Esophagus muscularis mucosa (tissue), 4 donors: ENCODE data around the gene CNIH3. TPM values are rescaled to one million over a fixed set of nuclear protein-coding genes. Genes with fewer than 3 reads are reported as not detected.

ENCODE experiments used
- DNase-seq: peaks from one replicate; pipeline ENCODE4 v3.0.0-alpha.2; 2017; ENCODE audit errors: extremely low spot score
- H3K27ac ChIP-seq, 4 donors: fragments of 200-600 bp; sonication (generic); replicated peaks in 1 of 4; 1 replicate in 3 of 4; 2 replicates in 1 of 4; pipeline ENCODE4 v1.5.1; 2016 to 2019; ENCODE audit warnings: mild to moderate bottlenecking in 1 of 4
- H3K27me3 ChIP-seq, 4 donors: fragments of 200-600 bp; sonication (generic); one replicate each; pipeline versions ENCODE4 v1.5.1 to v1.6.0; 2016 to 2019
- H3K36me3 ChIP-seq, 4 donors: fragments of 200-600 bp; sonication (generic); one replicate each; pipeline ENCODE4 v1.5.1; 2016 to 2019
- H3K4me1 ChIP-seq, 4 donors: fragments of 200-600 bp; sonication (generic); one replicate each; pipeline ENCODE4 v1.5.1; 2016 to 2019
- H3K4me3 ChIP-seq, 4 donors: fragments of 200-600 bp; sonication (generic); 1 replicate in 2 of 4; 2 replicates in 2 of 4; pipeline ENCODE4 v1.5.1; 2016 to 2019; ENCODE audit warnings: mild to moderate bottlenecking in 4 of 4, moderate library complexity in 1 of 4
- H3K9me3 ChIP-seq, 4 donors: fragments of 200-600 bp; sonication (generic); 1 replicate in 3 of 4; 2 replicates in 1 of 4; pipeline ENCODE4 v1.5.1; 2016 to 2019
- EP300 ChIP-seq: sonication (generic); formaldehyde crosslinking; IDR thresholded peaks from one replicate; pipeline ENCODE4 v1.6.1; 2017; ENCODE audit warnings: antibody characterized with exemption
- POLR2A ChIP-seq: fragments of 450-650 bp; IDR thresholded peaks from one replicate; pipeline ENCODE4 v1.6.1; 2017; ENCODE audit warnings: antibody characterized with exemption, moderate library complexity, mild to moderate bottlenecking, low read depth
- POLR2AphosphoS5 ChIP-seq, 2 donors: sonication (generic); formaldehyde crosslinking; IDR thresholded peaks; one replicate each; pipeline ENCODE4 v1.6.1; 2017; ENCODE audit warnings: antibody characterized with exemption in 2 of 2
- WGBS: methylation state at CpG from one replicate; pipeline ENCODE4 v1.1.5; 2018; 5-methylcytosine and 5-hydroxymethylcytosine counted together
- intact Hi-C: fragments of 100-400 bp; cut with DNase I; formaldehyde crosslinking; loops from one replicate; pipeline ENCODE4 v1.15.1; 2023
- total RNA-seq, 4 donors: library from RNA; depleted of rRNA; stranded (reverse); fragments of >200 nt; gene quantifications; one replicate each; pipeline versions ENCODE4 v1.1.0 to v1.2.1, GENCODE V29; 2016
- TF ChIP-seq, protein P1 (sequence below), 3 experiments: fragments of 200-600 bp in 2 of 3; fragments of 450-650 bp in 1 of 3; sonication (generic) in 2 of 3; IDR thresholded peaks; one replicate each; pipeline ENCODE4 v1.5.1; 2017 to 2019; ENCODE audit warnings: antibody characterized with exemption in 3 of 3, mild to moderate bottlenecking in 2 of 3, moderate library complexity in 1 of 3

CNIH3 gene
- total RNA-seq, 4 donors from 2014 or later, result 0.42 to 2.3 (median 1.3) TPM

GRCh38 chr1:224641030-224641429 lies 24.9 kb downstream of the CNIH3 start:
- intact Hi-C loops, result loop anchor here (5.0 kb wide), 1 partner anchor 281 kb away; no protein-coding TSS in a partner anchor
- H3K36me3 ChIP-seq, result no peaks in the 10 kb centered on the region
- no peak for TF ChIP-seq POLR2AphosphoS5 (IDR thresholded peaks at IDR 0.05)
- no peak for TF ChIP-seq EP300
- TF ChIP-seq, protein P1, sequence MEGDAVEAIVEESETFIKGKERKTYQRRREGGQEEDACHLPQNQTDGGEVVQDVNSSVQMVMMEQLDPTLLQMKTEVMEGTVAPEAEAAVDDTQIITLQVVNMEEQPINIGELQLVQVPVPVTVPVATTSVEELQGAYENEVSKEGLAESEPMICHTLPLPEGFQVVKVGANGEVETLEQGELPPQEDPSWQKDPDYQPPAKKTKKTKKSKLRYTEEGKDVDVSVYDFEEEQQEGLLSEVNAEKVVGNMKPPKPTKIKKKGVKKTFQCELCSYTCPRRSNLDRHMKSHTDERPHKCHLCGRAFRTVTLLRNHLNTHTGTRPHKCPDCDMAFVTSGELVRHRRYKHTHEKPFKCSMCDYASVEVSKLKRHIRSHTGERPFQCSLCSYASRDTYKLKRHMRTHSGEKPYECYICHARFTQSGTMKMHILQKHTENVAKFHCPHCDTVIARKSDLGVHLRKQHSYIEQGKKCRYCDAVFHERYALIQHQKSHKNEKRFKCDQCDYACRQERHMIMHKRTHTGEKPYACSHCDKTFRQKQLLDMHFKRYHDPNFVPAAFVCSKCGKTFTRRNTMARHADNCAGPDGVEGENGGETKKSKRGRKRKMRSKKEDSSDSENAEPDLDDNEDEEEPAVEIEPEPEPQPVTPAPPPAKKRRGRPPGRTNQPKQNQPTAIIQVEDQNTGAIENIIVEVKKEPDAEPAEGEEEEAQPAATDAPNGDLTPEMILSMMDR (IDR thresholded peaks at IDR 0.05), result no peak
- TF ChIP-seq POLR2A, result no peak
- no peak for DNase-seq
- 91% methylated on average over 7 of the region's 7 CpGs for WGBS
- no peak overlapping the region for H3K27ac ChIP-seq
- peaks cover 0 to 6% (median 0%) of the 10 kb centered on the region in 4 donors for H3K27me3 ChIP-seq
- H3K9me3 ChIP-seq, result no peaks in the 10 kb centered on the region
- H3K4me1 ChIP-seq, result no peaks in the 10 kb centered on the region
- no peak overlapping the region for H3K4me3 ChIP-seq

GRCh38 chr1:224643653-224644052 lies 27.5 kb downstream of the CNIH3 start:
- intact Hi-C loops, result loop anchor here (2.0 to 5.0 kb wide), 2 partner anchors 209 to 279 kb away; no protein-coding TSS in a partner anchor
- no peak for TF ChIP-seq POLR2AphosphoS5 (IDR thresholded peaks at IDR 0.05)
- TF ChIP-seq POLR2A, result no peak
- TF ChIP-seq, protein P1 (IDR thresholded peaks at IDR 0.05), result no peak
- no peak for TF ChIP-seq EP300
- H3K27me3 ChIP-seq, result no peaks in the 10 kb centered on the region
- 83% methylated on average over 5 of the region's 5 CpGs for WGBS
- H3K9me3 ChIP-seq, result no peaks in the 10 kb centered on the region
- no peaks in the 10 kb centered on the region for H3K36me3 ChIP-seq
- DNase-seq, result no peak
- no peak overlapping the region for H3K4me3 ChIP-seq
- no peaks in the 10 kb centered on the region for H3K4me1 ChIP-seq
- no peak overlapping the region for H3K27ac ChIP-seq

GRCh38 chr1:224644553-224645154 lies 28.5 kb downstream of the CNIH3 start:
- Histone ChIP-seq H3K4me3 (no peak overlapping the region), H3K27me3 (no peaks in the 10 kb centered on the region), H3K4me1 (no peaks in the 10 kb centered on the region), H3K36me3 (no peaks in the 10 kb centered on the region), H3K9me3 (no peaks in the 10 kb centered on the region), H3K27ac (no peak overlapping the region)
- intact Hi-C loops, result loop anchor here (2.0 to 5.0 kb wide), 2 partner anchors 208 to 278 kb away; no protein-coding TSS in a partner anchor
- no peak for DNase-seq
- 44% methylated on average over 5 of the region's 5 CpGs for WGBS
- TF ChIP-seq POLR2A, result no peak
- TF ChIP-seq, protein P1 (IDR thresholded peaks at IDR 0.05), result peak; percentile 72 to 92 (median 75)

DNA sequence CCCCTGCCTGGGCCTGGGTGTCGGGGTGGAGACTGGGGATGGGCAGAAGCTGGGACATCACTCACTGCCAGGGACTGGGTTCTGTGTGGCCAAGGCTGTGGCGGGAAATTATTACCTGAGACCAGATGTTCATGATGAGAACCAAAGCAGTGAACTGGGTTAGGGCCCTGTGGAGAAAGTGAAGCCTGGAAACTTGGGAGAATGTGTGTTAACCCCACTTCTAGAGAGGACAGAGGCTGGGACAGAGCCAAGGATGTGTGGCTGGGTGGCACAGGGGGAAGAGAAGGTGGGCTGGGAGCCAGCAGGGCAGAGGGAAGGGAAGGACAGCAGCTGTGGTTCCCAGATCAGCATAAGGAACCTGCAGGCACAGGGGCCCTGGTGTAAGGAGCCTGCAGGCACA lies 31.3 kb downstream of the CNIH3 start:
- no peaks in the 10 kb centered on the region for H3K36me3 ChIP-seq
- no peak overlapping the region for H3K4me3 ChIP-seq
- intact Hi-C loops, result no loop called here
- 100% methylated on average over 2 of the region's 2 CpGs for WGBS
- no peak overlapping the region for H3K27ac ChIP-seq
- H3K9me3 ChIP-seq, result no peaks in the 10 kb centered on the region
- H3K4me1 ChIP-seq, result peaks cover 0 to 5% (median 3%) of the 10 kb centered on the region in 4 donors
- H3K27me3 ChIP-seq, result no peaks in the 10 kb centered on the region
- no peak for DNase-seq
- TF ChIP-seq POLR2AphosphoS5 (IDR thresholded peaks at IDR 0.05), result no peak
- TF ChIP-seq, protein P1 (IDR thresholded peaks at IDR 0.05), result no peak

- Histone ChIP-seq H3K4me1 (peaks cover 0 to 10% (median 3%) of the 10 kb centered on the region in 4 donors), H3K36me3 (no peaks in the 10 kb centered on the region), H3K27ac (no peak overlapping the region), H3K4me3 (no peak overlapping the region), H3K27me3 (no peaks in the 10 kb centered on the region), H3K9me3 (no peaks in the 10 kb centered on the region)
- no peak for TF ChIP-seq EP300
- TF ChIP-seq, protein P1 (IDR thresholded peaks at IDR 0.05), result no peak
- TF ChIP-seq POLR2AphosphoS5 (IDR thresholded peaks at IDR 0.05), result no peak
- intact Hi-C loops, result no loop called here
- WGBS, result 63% methylated on average over 3 of the region's 3 CpGs
- no peak for DNase-seq
These were observed 34.2 kb downstream of the CNIH3 start for GRCh38 chr1:224650290-224650689.
